ENCODE data around the gene MAN1B1.

Gene MAN1B1

GRCh38 chr9:137156567-137157375 lies 70.0 kb downstream of the MAN1B1 start:
- no peak overlapping the region for H3K4me3 ChIP-seq (ENCODE audit: low read depth, low read length)
- TF ChIP-seq, protein P1, sequence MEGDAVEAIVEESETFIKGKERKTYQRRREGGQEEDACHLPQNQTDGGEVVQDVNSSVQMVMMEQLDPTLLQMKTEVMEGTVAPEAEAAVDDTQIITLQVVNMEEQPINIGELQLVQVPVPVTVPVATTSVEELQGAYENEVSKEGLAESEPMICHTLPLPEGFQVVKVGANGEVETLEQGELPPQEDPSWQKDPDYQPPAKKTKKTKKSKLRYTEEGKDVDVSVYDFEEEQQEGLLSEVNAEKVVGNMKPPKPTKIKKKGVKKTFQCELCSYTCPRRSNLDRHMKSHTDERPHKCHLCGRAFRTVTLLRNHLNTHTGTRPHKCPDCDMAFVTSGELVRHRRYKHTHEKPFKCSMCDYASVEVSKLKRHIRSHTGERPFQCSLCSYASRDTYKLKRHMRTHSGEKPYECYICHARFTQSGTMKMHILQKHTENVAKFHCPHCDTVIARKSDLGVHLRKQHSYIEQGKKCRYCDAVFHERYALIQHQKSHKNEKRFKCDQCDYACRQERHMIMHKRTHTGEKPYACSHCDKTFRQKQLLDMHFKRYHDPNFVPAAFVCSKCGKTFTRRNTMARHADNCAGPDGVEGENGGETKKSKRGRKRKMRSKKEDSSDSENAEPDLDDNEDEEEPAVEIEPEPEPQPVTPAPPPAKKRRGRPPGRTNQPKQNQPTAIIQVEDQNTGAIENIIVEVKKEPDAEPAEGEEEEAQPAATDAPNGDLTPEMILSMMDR (IDR thresholded peaks at IDR 0.05; ENCODE audit: low read depth, low read length): no peak

GRCh38 chr9:137157618-137158415 lies 71.0 kb downstream of the MAN1B1 start:
- TF ChIP-seq, protein P1 (IDR thresholded peaks at IDR 0.05; ENCODE audit: low read depth, low read length): no peak
- no peak overlapping the region for H3K4me3 ChIP-seq (ENCODE audit: low read depth, low read length)

DNA sequence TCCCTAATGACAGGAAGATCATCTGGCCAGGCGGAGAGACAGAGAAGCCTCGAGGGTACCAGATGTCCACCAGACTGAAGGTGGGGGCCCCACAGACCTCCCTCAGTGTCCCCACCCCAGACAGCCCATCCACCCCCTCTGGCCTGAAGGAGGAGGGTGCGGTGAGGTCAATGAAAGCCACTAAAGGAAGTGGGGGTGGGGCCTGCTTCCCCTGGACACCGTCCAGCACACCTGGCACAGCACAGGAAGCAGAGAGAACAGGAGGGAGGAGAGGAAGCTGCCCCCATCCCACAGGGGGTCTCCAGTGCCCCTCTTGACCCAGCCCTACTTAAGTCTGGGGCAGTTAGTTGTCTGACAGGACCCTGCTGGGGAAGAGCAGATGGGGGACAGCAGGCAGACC lies 71.8 kb downstream of the MAN1B1 start:
- no peak overlapping the region for H3K4me3 ChIP-seq (ENCODE audit: low read depth, low read length)
- TF ChIP-seq, protein P1 (IDR thresholded peaks at IDR 0.05; ENCODE audit: low read depth, low read length): no peak

All from WI38 (cell line).